ENCODE measurements around the gene DNM2. TPM values are rescaled to one million over a fixed set of nuclear protein-coding genes. Genes with fewer than 3 reads are reported as not detected.
"Not testable (repeated sequence)": the region's sequence is repeated elsewhere in the genome, so short reads cannot be mapped to it uniquely, and the experiment has no call there.

Gene DNM2
- total and polyA plus RNA-seq, 2 of the 13 experiments (the other 11 are each of a cell fraction or from before 2014, with no cell fraction given), result 41.7 to 59.8 TPM

DNA sequence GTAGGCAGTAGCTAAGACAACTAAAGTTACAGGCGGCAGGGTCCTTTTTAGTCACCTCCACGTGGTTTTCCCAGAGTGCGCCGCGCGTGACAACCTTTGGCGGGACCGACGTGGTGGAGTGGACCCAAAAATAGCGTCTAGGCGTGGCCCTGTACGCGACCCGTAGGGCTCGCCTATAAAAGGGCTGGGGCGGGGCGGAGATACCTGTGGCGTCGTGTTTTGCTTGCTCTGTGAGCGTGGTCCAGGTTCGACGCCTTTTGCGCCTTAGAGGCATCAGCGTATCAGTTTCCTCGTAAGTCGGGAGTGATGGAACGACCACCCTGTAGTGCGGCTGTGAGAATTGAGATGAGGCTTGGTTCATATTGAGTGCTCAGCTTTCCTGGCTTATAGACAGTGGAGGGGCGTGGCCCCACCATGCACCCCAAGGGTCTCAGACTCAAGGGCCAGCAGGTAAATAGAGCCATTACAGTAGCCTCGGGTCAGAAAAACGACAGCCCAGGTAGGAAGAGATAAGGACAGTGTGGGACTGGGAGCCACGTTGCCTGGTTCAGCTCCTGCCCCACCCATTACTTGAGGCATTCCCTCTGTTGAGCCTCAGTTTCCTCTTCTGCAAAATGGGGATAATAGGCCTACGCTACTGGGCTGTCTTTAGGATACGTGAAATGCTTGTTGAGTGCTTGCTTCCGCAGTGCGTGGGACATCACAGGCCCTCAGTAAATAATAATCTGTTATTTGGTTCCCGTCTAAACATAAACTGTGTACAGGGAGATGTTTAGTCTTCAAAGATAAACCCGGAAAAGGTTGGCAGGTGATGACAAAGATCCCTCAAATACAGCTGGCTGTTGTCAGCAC, 118.8 kb downstream of the DNM2 start (continued):
- peak; percentile 58; the same call in 1 of the 2 replicates for TF ChIP-seq REPIN1 (CRISPR knock-in tag; IDR thresholded peaks at IDR 0.05; ENCODE audit: borderline replicate concordance, low read depth)
- no peak for TF ChIP-seq ATF7 (IDR thresholded peaks at IDR 0.05)
- TF ChIP-seq ATF7 (CRISPR knock-in tag; IDR thresholded peaks at IDR 0.05), result no peak
- TF ChIP-seq RBM39 (IDR thresholded peaks at IDR 0.05; ENCODE audit: low read depth, low read length, poor library complexity, severe bottlenecking), result peak; percentile 73
- no peak for TF ChIP-seq EHMT2 (IDR thresholded peaks at IDR 0.05; ENCODE audit: borderline replicate concordance, low read depth, low read length)

DNA sequence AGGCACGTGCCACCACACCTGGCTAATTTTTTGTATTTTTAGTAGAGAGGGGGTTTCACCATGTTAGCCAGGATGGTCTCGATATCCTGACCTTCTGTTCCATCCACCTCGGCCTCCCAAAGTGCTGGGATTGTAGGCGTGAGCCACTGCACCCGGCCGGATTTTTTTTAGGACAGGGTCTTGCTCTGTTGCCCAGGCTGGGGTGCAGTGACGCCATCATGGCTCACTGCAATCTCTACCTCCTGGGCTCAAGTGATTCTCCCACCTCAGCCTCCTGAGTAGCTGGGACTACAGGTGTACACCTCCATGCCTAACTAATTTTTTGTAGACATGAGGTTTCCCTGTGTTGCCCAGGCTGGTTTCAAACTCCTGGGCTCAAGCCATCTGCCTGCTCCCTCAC, 119.8 kb downstream of the DNM2 start:
- in situ Hi-C loops (cut with HindIII; ENCODE audit: extremely low pct_ligation_motif_present, low pct_unique_long_range_greater_than_20kb); FAIRE-seq; H3K9ac ChIP-seq (ENCODE audit: insufficient read depth, low read depth, low read length); H3K36me3 ChIP-seq (replicated peaks in 1 of 2; ENCODE audit: control insufficient read depth in 1 of 2, insufficient read depth in 2 of 2, low read length in 2 of 2); H3K4me3 ChIP-seq (replicated peaks in 1 of 3; ENCODE audit: insufficient read depth in 1 of 3, low read depth in 2 of 3, low read length in 3 of 3); ATAC-seq; H3K27me3 ChIP-seq (ENCODE audit: control insufficient read depth in 1 of 2, insufficient read depth in 2 of 2, low read length in 2 of 2); H3K9me3 ChIP-seq (ENCODE audit: low read length); H3K27ac ChIP-seq (ENCODE audit: extremely low read length, insufficient read depth, low read length); H2AFZ ChIP-seq (ENCODE audit: low read length); DNase-seq (ENCODE audit: low spot score); H3K4me2 ChIP-seq (ENCODE audit: low read depth, low read length); H4K20me1 ChIP-seq (ENCODE audit: insufficient read depth, low read length); H3K79me2 ChIP-seq (ENCODE audit: insufficient read depth, low read length); BruUV-seq (replicated peaks): not testable (repeated sequence)
- ChIA-PET POLR2A (interaction anchor here (2.5 kb wide), 1 partner anchor 16 kb away, joined by 30 read pairs; no protein-coding TSS in a partner anchor), CTCF (ENCODE audit: low intra/inter-chr PET ratio, low total read pairs) (interaction anchor here (1.7 kb wide), 1 partner anchor 27 kb away, joined by 3 read pairs; no protein-coding TSS in a partner anchor)
- H3K4me1 ChIP-seq (ENCODE audit: insufficient read depth, low read length), result peaks cover 57% of the 10 kb centered on the region
- WGBS (ENCODE audit: low lambda C conversion rate), result 96% methylated on average over 7 of the region's 7 CpGs
- 0 out of 2 replicates have a peak, but pooled peaks have one; percentile 15 for TF ChIP-seq ZNF121 (CRISPR knock-in tag; IDR thresholded peaks at IDR 0.05)
- intact Hi-C loops (cut with micrococcal nuclease; ENCODE audit: unreplicated experiment), result loop anchor here (10.0 kb wide), 1 partner anchor 123 kb away; the partner anchor contains the start of gene DNM2

All from HepG2 (cell line).